H9 (cell line): ENCODE results near the gene AFG1L. TPM values are rescaled to one million over a fixed set of nuclear protein-coding genes. Genes with fewer than 3 reads are reported as not detected.

Experiments
- DNase-seq: peaks from one replicate; pipeline ENCODE4 v3.0.0-alpha.2; 2017
- H2AFZ ChIP-seq: one replicate; pipeline ENCODE4 v1.6.1; 2013; ENCODE audit warnings: mild to moderate bottlenecking, low read length, control low read depth, moderate library complexity
- H2AK5ac ChIP-seq: 2 replicates; pipeline ENCODE4 v1.6.1; 2013; ENCODE audit warnings: low read length, control low read depth, mixed read lengths; ENCODE audit not compliant: insufficient read length
- H2BK120ac ChIP-seq: one replicate; pipeline ENCODE4 v1.6.1; 2013; ENCODE audit warnings: low read depth, mild to moderate bottlenecking, low read length, control low read depth, inconsistent platforms; ENCODE audit not compliant: poor library complexity, severe bottlenecking
- H2BK12ac ChIP-seq: 2 replicates; pipeline ENCODE4 v1.6.1; 2013; ENCODE audit warnings: low read length, control low read depth, mixed read lengths, low read depth; ENCODE audit not compliant: insufficient read length
- H2BK15ac ChIP-seq: 2 replicates; pipeline ENCODE4 v1.6.1; 2013; ENCODE audit warnings: low read depth, low read length, control low read depth
- H2BK20ac ChIP-seq: one replicate; pipeline ENCODE4 v1.6.1; 2013; ENCODE audit warnings: low read depth, mild to moderate bottlenecking, low read length, control low read depth, inconsistent platforms; ENCODE audit not compliant: poor library complexity, severe bottlenecking
- H2BK5ac ChIP-seq: 2 replicates; pipeline ENCODE4 v1.6.1; 2013; ENCODE audit warnings: low read length, control low read depth, mixed read lengths; ENCODE audit not compliant: insufficient read length
- H3K14ac ChIP-seq: 2 replicates; pipeline ENCODE4 v1.6.1; 2013; ENCODE audit warnings: low read length, control low read depth; ENCODE audit not compliant: insufficient read depth
- H3K18ac ChIP-seq: 2 replicates; pipeline ENCODE4 v1.6.1; 2013; ENCODE audit warnings: low read depth, mild to moderate bottlenecking, mixed read lengths, low read length, control low read depth; ENCODE audit not compliant: insufficient read length
- H3K23ac ChIP-seq: 2 replicates; pipeline ENCODE4 v1.6.1; 2013; ENCODE audit warnings: low read length, control low read depth, mixed read lengths, low read depth; ENCODE audit not compliant: insufficient read length
- H3K23me2 ChIP-seq: 2 replicates; pipeline ENCODE4 v1.6.1; 2013; ENCODE audit warnings: low read depth, mild to moderate bottlenecking, mixed read lengths, low read length, control low read depth; ENCODE audit not compliant: insufficient read length, poor library complexity, severe bottlenecking
- H3K27ac ChIP-seq: 2 replicates; pipeline ENCODE4 v1.5.1; 2013; ENCODE audit warnings: low read length, control low read depth, mixed read lengths, low read depth; ENCODE audit not compliant: insufficient read length
- H3K27me3 ChIP-seq: 2 replicates; pipeline ENCODE4 v1.6.1; 2013; ENCODE audit warnings: low read length, control low read depth, inconsistent platforms; ENCODE audit not compliant: insufficient read depth
- H3K4ac ChIP-seq: 2 replicates; pipeline ENCODE4 v1.6.1; 2013; ENCODE audit warnings: low read depth, mild to moderate bottlenecking, control low read depth, inconsistent platforms, low read length, moderate library complexity
- H3K4me1 ChIP-seq: 2 replicates; pipeline ENCODE4 v1.6.1; 2013; ENCODE audit warnings: low read length, control low read depth, inconsistent platforms; ENCODE audit not compliant: insufficient read depth
- H3K4me2 ChIP-seq: 2 replicates; pipeline ENCODE4 v1.6.1; 2013; ENCODE audit warnings: low read length, control low read depth, mixed read lengths; ENCODE audit not compliant: insufficient read length, insufficient read depth
- H3K56ac ChIP-seq: 2 replicates; pipeline ENCODE4 v1.6.1; 2013; ENCODE audit warnings: low read depth, mild to moderate bottlenecking, mixed read lengths, low read length, control low read depth; ENCODE audit not compliant: insufficient read length
- H3K79me1 ChIP-seq: 2 replicates; pipeline ENCODE4 v1.6.1; 2013; ENCODE audit warnings: low read depth, mild to moderate bottlenecking, moderate library complexity, low read length, control low read depth, inconsistent platforms; ENCODE audit not compliant: insufficient read depth, poor library complexity, severe bottlenecking
- H3K79me2 ChIP-seq: 2 replicates; pipeline ENCODE4 v1.6.1; 2013; ENCODE audit warnings: low read length, control low read depth, inconsistent platforms; ENCODE audit not compliant: insufficient read depth
- H3K9ac ChIP-seq: 2 replicates; pipeline ENCODE4 v1.6.1; 2013; ENCODE audit warnings: low read length, control low read depth, mixed read lengths; ENCODE audit not compliant: insufficient read length; ENCODE audit errors: extremely low read depth
- H3K9me3 ChIP-seq: one replicate; pipeline ENCODE4 v1.6.1; 2013; ENCODE audit warnings: low read depth, low read length, inconsistent platforms; ENCODE audit not compliant: control insufficient read depth
- H3T11ph ChIP-seq: one replicate; pipeline ENCODE4 v1.6.1; 2013; ENCODE audit warnings: mild to moderate bottlenecking, low read length, control low read depth, inconsistent platforms
- H4K20me1 ChIP-seq: one replicate; pipeline ENCODE4 v1.6.1; 2013; ENCODE audit not compliant: control insufficient read depth, insufficient read length, insufficient read depth
- H4K5ac ChIP-seq: 2 replicates; pipeline ENCODE4 v1.6.1; 2013; ENCODE audit warnings: low read depth, mild to moderate bottlenecking, mixed read lengths, low read length, control low read depth; ENCODE audit not compliant: insufficient read length
- H4K8ac ChIP-seq: replicated peaks from 2 replicates; pipeline ENCODE4 v1.6.1; 2013; ENCODE audit warnings: low read length, control low read depth, mixed read lengths, low read depth; ENCODE audit not compliant: insufficient read length
- H4K91ac ChIP-seq: 2 replicates; pipeline ENCODE4 v1.6.1; 2013; ENCODE audit warnings: low read depth, mild to moderate bottlenecking, moderate library complexity, mixed read lengths, low read length, control low read depth; ENCODE audit not compliant: insufficient read length
- H3K27ac Mint-ChIP-seq, 3 experiments: 2 replicates in 2 of 3; 3 replicates in 1 of 3; pipeline ENCODE4 v1.8.0; 2020 to 2021; ENCODE audit warnings: mixed read lengths in 3 of 3, mild to moderate bottlenecking in 1 of 3, moderate library complexity in 1 of 3
- H3K27me3 Mint-ChIP-seq: 2 replicates; pipeline ENCODE4 v1.8.0; 2021; ENCODE audit warnings: low read depth, mild to moderate bottlenecking, moderate library complexity, mixed read lengths
- H3K36me3 Mint-ChIP-seq, 3 experiments: 2 replicates in 2 of 3; 3 replicates in 1 of 3; pipeline ENCODE4 v1.8.0; 2020 to 2021; ENCODE audit warnings: low read depth in 3 of 3, mixed read lengths in 3 of 3; ENCODE audit not compliant: insufficient read depth in 1 of 3
- H3K4me1 Mint-ChIP-seq, 2 experiments: 2 replicates each; pipeline ENCODE4 v1.8.0; 2020; ENCODE audit warnings: mixed read lengths in 2 of 2
- H3K4me3 Mint-ChIP-seq, 2 experiments: 2 replicates in 1 of 2; 3 replicates in 1 of 2; pipeline ENCODE4 v1.8.0; 2020 to 2021; ENCODE audit warnings: mild to moderate bottlenecking in 2 of 2, mixed read lengths in 2 of 2, moderate library complexity in 1 of 2
- H3K9me3 Mint-ChIP-seq, 2 experiments: 2 replicates in 1 of 2; 3 replicates in 1 of 2; pipeline ENCODE4 v1.8.0; 2020; ENCODE audit warnings: mild to moderate bottlenecking in 2 of 2, mixed read lengths in 2 of 2, moderate library complexity in 1 of 2
- CTCF ChIP-seq: fragments of 200-600 bp; sonication (generic); conservative IDR thresholded peaks from 3 replicates; pipeline ENCODE4 v1.8.0; 2021; ENCODE audit warnings: antibody characterized with exemption, mild to moderate bottlenecking
- WGBS: extraction: QIAGEN DNeasy Blood & Tissue Kit; methylation state at CpG from one replicate; pipeline ENCODE4 v1.1.7; 2013; ENCODE audit warnings: missing lambda C conversion rate, low lambda C conversion rate, mixed read lengths; ENCODE audit not compliant: insufficient read length; ENCODE audit errors: extremely low coverage; 5-methylcytosine and 5-hydroxymethylcytosine counted together
- total RNA-seq: library from RNA; stranded (reverse); gene quantifications from 2 replicates; pipeline ENCODE4 v1.2.1, GENCODE V29; 2021

The AFG1L gene
- total RNA-seq, 1 experiment from 2014 or later, result 4.7 TPM

GRCh38 chr6:108407904-108408827, 113.3 kb downstream of the AFG1L start:
- Histone ChIP-seq H3K9ac (no peak overlapping the region), H3K4ac (no peak overlapping the region), H2BK5ac (no peak overlapping the region), H2BK12ac (no peak overlapping the region), H4K20me1 (no peaks in the 10 kb centered on the region), H3K27me3 (no peaks in the 10 kb centered on the region), H4K5ac (no peak overlapping the region), H2BK15ac (no peak overlapping the region), H3K23me2 (no peaks in the 10 kb centered on the region), H3K4me2 (no peak overlapping the region), H3K23ac (no peak overlapping the region), H3K9me3 (no peaks in the 10 kb centered on the region), H3K79me1 (no peaks in the 10 kb centered on the region), H4K91ac (no peak overlapping the region), H2BK120ac (no peak overlapping the region), H4K8ac (no peak overlapping the region), H3K4me1 (no peaks in the 10 kb centered on the region), H3K14ac (no peak overlapping the region), H3K56ac (no peak overlapping the region), H3K79me2 (no peaks in the 10 kb centered on the region), H3K18ac (no peak overlapping the region), H3T11ph (no peak overlapping the region), H2AFZ (no peak overlapping the region), H2BK20ac (no peak overlapping the region), H3K27ac (no peak overlapping the region), H2AK5ac (no peak overlapping the region)
- Mint-ChIP-seq H3K36me3 (peaks cover 4 to 13% (median 10%) of the 10 kb centered on the region in 3 experiments; a peak in 4 of 7 replicates), H3K4me1 (no peaks in the 10 kb centered on the region), H3K4me3 (no peak overlapping the region), H3K9me3 (peaks cover 8 to 9% of the 10 kb centered on the region in 2 experiments; a peak in 3 of 5 replicates), H3K27me3 (no peaks in the 10 kb centered on the region; the same call in 1 of the 2 replicates), H3K27ac (no peak overlapping the region)
- TF ChIP-seq CTCF, result no peak
- no CpG with 5 or more reads among the region's 3 CpGs for WGBS
- DNase-seq, result no peak
